ENCODE measurements around the gene PRR29. TPM values are rescaled to one million over a fixed set of nuclear protein-coding genes. Genes with fewer than 3 reads are reported as not detected.
A peak's percentile ranks its signal among the peaks of the same experiment; 100 is the strongest.

Gene PRR29
- total RNA-seq (2014; rRNA removed), result 0.77 and 1.2 TPM in 2 replicates
- percentile 33 among the genes with signal in this experiment for Bru-seq, nascent RNA
- BruChase-seq, experiment 1, labeled RNA remaining after a 6-hour chase, result percentile 23 among the genes with signal in this experiment
- percentile 24 among the genes with signal in this experiment for BruChase-seq, experiment 2, labeled RNA remaining after a 2-hour chase
- long read RNA-seq, partial matches to known transcripts, result 0 of 2 reads
- long read RNA-seq, other reads (novel, unspliced or antisense), result 1 of 2 reads

GRCh38 chr17:63998050-63998720, at the start of gene PRR29:
Gene PRR29 (plus strand): TSS chr17:63998351. CDS start chr17:63998365, 14 bp downstream.
- Histone ChIP-seq H3K27me3 (ENCODE audit: low read length) (0 out of 2 replicates have a peak, but pooled peaks cover 7% of the 10 kb centered on the region), H3K4me2 (ENCODE audit: low read length) (peak within 1 kb of the TSS; percentile 89), H3K9ac (ENCODE audit: low read length) (0 out of 2 replicates have a peak within 1 kb of the TSS, but pooled peaks have one; percentile 18), H2AFZ (ENCODE audit: low read length) (peak within 1 kb of the TSS; percentile 94), H3K4me3 (ENCODE audit: low read length) (peak within 1 kb of the TSS; percentile 75), H3K27ac (ENCODE audit: low read length) (no peak within 1 kb of the TSS), H3K9me2 (replicated peaks; ENCODE audit: low read length) (no peaks in the 10 kb centered on the region), H3K4me1 (ENCODE audit: insufficient read depth, low read length) (no peaks in the 10 kb centered on the region), H3F3A (ENCODE audit: low read length, unreplicated experiment) (no peaks in the 10 kb centered on the region), H3K79me2 (ENCODE audit: low read length) (no peaks in the 10 kb centered on the region), H3K36me3 (ENCODE audit: low read depth, low read length) (no peaks in the 10 kb centered on the region), H4K20me1 (ENCODE audit: low read length) (no peaks in the 10 kb centered on the region), H3K9me3 (ENCODE audit: low read length) (no peaks in the 10 kb centered on the region)
- no TSS peak for BruUV-seq (replicated peaks)
- DNase-seq (peak; percentile 72), ATAC-seq (peak; percentile 91)
- ChIA-PET CTCF (interaction anchor here (0.5 kb wide), 1 partner anchor 287 kb away, joined by 3 read pairs; no protein-coding TSS in a partner anchor), POLR2A (ENCODE audit: unreplicated experiment) (interaction anchor here (0.6 kb wide), 1 partner anchor 13 kb away, joined by 4 read pairs; no protein-coding TSS in a partner anchor)
- intact Hi-C loops (cut with micrococcal nuclease), result no loop called here
- TF ChIP-seq EZH2phosphoT487 (IDR thresholded peaks at IDR 0.05; ENCODE audit: borderline replicate concordance, low read length), result no peak
- no peak for TF ChIP-seq EZH2 (IDR thresholded peaks at IDR 0.05; ENCODE audit: low read length, unreplicated experiment)
- no peak for TF ChIP-seq CTCF (conservative IDR thresholded peaks at IDR 0.05; ENCODE audit: low read depth, low read length)

DNA sequence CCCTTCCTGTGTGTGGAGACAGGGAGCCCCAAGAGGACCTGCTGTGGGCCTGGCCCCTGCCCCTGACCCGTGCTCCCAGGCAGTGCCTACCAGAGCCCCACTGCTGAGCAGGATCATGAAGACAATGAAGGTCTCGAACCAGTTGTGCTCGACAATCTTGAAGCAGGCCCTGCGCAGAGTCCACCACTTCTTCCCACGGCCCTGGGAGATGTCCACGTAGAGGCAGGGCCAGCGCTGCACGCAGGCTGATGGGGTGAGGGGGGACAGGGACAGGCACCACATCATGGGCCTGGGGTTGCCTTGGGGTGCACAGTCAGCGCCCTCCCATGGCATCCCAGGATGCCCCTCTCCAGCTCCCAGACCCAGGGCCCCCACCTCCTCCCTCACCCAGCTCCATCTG, 49.6 kb upstream of the PRR29 start:
- no peaks in the 10 kb centered on the region for H4K20me1 ChIP-seq (ENCODE audit: low read length)
- POLR2A ChIA-PET (ENCODE audit: unreplicated experiment), result no interaction called here
- no peaks in the 10 kb centered on the region for H3K27me3 ChIP-seq (ENCODE audit: low read length)
- H2AFZ ChIP-seq (ENCODE audit: low read length), result no peak overlapping the region
- H3K27ac ChIP-seq (ENCODE audit: low read length), result no peak overlapping the region
- H3K4me3 ChIP-seq (ENCODE audit: low read length), result no peak overlapping the region
- BruUV-seq (replicated peaks), result no TSS peak
- TF ChIP-seq EZH2 (IDR thresholded peaks at IDR 0.05; ENCODE audit: low read length, unreplicated experiment) (no peak), CTCF (conservative IDR thresholded peaks at IDR 0.05; ENCODE audit: low read depth, low read length) (no peak), EZH2phosphoT487 (IDR thresholded peaks at IDR 0.05; ENCODE audit: borderline replicate concordance, low read length) (no peak)
- H3K9me2 ChIP-seq (replicated peaks; ENCODE audit: low read length), result no peaks in the 10 kb centered on the region
- no peak overlapping the region for H3K4me2 ChIP-seq (ENCODE audit: low read length)
- intact Hi-C loops (cut with micrococcal nuclease), result no loop called here
- H3F3A ChIP-seq (ENCODE audit: low read length, unreplicated experiment), result no peaks in the 10 kb centered on the region
- CTCF ChIA-PET, result no interaction called here
- DNase-seq (no peak), ATAC-seq (no peak)
- H3K9ac ChIP-seq (ENCODE audit: low read length), result no peak overlapping the region
- H3K9me3 ChIP-seq (ENCODE audit: low read length), result no peaks in the 10 kb centered on the region
- H3K79me2 ChIP-seq (ENCODE audit: low read length), result no peaks in the 10 kb centered on the region
- H3K4me1 ChIP-seq (ENCODE audit: insufficient read depth, low read length), result no peaks in the 10 kb centered on the region
- no peaks in the 10 kb centered on the region for H3K36me3 ChIP-seq (ENCODE audit: low read depth, low read length)

Measured in PC-3 (cell line).